ENCODE data around the gene SERPINA3.

DNA sequence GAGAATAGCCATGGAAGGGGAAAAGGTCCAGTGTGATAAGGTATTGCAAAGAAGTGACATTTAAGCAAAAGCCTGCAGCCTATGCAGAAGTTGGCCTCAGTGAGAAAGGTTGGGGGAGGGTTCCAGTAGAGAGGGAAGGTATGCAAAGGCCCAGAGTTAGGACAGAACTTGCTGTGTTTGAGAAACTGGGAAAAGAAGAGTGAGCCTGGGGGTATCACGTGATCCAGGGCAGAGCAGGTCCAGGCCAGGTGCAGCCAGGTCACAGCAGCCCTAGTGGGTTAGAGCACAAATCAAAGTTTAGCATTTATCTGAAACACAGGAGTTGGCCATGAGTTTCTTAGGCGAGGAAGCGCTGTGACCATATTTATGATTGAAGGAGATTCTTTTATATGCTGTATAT is 29.3 kb upstream of the SERPINA3 start:
- TF ChIP-seq, protein P1, sequence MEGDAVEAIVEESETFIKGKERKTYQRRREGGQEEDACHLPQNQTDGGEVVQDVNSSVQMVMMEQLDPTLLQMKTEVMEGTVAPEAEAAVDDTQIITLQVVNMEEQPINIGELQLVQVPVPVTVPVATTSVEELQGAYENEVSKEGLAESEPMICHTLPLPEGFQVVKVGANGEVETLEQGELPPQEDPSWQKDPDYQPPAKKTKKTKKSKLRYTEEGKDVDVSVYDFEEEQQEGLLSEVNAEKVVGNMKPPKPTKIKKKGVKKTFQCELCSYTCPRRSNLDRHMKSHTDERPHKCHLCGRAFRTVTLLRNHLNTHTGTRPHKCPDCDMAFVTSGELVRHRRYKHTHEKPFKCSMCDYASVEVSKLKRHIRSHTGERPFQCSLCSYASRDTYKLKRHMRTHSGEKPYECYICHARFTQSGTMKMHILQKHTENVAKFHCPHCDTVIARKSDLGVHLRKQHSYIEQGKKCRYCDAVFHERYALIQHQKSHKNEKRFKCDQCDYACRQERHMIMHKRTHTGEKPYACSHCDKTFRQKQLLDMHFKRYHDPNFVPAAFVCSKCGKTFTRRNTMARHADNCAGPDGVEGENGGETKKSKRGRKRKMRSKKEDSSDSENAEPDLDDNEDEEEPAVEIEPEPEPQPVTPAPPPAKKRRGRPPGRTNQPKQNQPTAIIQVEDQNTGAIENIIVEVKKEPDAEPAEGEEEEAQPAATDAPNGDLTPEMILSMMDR (IDR thresholded peaks at IDR 0.05), result no peak
- TF ChIP-seq POLR2AphosphoS5 (IDR thresholded peaks at IDR 0.05) (no peak), POLR2A (IDR thresholded peaks at IDR 0.05) (no peak), EP300 (IDR thresholded peaks at IDR 0.05) (no peak)

All from suprapubic skin (tissue), 4 donors.